ENCODE measurements around the gene DPY30.

GRCh38 chr2:32064713-32065112, 25.1 kb upstream of the DPY30 start:
- TF ChIP-seq POLR2A (IDR thresholded peaks at IDR 0.05; ENCODE audit: low read depth, low read length) (no peak), TAF1 (IDR thresholded peaks at IDR 0.05; ENCODE audit: low read depth, low read length) (no peak), POLR2AphosphoS5 (IDR thresholded peaks at IDR 0.05; ENCODE audit: low read depth, low read length) (no peak)

All from GM12891 (cell line).